ENCODE results near the gene AMPH.
"Not testable (repeated sequence)": the region's sequence is repeated elsewhere in the genome, so short reads cannot be mapped to it uniquely, and the experiment has no call there.

The AMPH gene

DNA sequence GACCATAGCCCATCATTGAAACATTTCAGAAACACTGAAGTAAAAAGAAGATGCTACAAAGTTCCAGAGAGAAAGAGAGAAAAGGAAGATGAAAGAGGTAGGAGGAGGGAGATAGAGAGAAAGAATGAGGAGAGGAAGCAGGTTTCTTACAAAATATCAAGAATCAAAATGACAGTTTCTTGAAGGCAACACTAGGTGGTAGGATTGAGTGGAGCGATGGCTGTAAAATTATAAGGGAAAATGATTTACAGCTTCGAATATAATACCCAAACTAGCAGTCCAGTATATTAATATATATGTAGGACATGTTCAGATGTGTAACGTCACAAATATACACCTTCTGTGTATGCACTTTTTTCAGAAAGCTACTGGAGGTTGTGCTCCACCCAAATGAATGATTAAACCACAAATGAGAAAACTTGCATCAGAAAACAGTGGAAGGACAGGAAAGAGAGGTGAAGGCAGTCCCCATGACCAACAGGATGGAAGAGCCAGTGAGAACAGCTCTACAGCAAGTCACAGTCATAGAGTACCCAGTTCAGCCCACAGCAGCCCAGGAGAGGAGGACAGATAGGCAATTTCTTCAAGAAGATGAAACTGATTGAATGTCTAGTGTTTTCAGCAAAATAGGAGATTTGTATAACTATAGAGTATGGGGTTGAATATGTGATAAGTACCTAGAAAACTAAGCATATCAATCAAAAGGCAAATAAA is 206.3 kb downstream of the AMPH start:
- DNase-seq (ENCODE audit: extremely low spot score, insufficient read length, low read depth) = no peak
- peak; percentile 31 for FAIRE-seq

DNA sequence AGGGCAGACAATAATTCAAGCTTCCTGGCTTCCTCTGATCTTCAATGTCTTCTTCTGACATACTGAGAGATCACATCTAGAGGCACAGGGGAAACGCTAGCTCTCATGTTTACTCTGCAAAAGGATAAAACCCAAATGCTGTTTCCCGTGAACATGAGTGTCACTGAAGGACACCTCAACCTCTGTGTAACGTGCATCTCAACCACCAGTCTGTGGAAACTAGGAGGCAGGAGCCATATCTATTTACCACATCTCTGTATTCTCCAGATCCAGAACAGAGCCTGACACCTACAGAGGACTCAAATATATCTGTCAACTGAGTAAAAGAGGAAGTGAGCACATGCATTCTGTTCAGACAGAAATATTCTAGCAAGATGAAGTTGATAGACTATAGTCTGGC is 217.4 kb downstream of the AMPH start:
- DNase-seq (ENCODE audit: extremely low spot score, insufficient read length, low read depth) (no peak), FAIRE-seq (no peak)

DNA sequence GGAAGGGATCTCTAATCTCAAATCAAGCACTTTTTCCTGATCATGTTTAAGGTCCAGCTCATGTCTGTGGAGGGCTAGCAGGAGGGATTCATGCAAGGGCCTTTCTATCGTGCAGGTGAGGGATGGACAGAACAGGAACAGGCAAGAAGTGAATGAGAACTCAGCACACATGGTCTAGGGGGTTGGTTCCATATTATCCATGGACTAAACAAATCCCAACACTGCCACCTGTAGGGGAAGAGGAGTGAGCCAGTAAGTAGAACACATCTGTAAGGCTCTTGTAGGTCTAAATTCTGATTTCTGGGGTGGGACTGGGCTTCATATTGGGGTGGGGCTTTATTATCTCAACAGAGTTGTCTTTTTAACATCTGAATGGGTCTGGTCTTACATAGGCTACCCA is 219.8 kb downstream of the AMPH start:
- DNase-seq (ENCODE audit: extremely low spot score, insufficient read length, low read depth) (no peak), FAIRE-seq (no peak)

DNA sequence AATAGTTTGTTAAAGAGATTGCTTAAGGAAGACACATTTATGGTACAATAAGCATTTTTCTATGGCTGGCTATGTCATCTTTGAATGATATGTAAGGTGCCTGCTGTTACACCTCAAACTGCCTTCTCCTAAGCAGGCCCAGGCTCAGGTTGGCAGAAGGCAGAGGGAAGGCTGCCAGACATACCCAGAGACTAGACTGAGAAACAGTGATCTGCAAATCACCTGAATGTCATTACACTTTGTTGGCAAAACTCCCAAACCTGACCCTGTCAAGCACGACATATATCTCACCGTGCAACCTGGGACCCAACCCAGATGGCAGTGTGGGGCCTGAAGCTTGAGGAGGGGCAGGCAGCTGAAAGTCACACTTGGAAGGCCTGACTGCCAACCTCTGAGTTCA is 221.1 kb downstream of the AMPH start:
- DNase-seq (ENCODE audit: extremely low spot score, insufficient read length, low read depth) = no peak
- no peak for FAIRE-seq

DNA sequence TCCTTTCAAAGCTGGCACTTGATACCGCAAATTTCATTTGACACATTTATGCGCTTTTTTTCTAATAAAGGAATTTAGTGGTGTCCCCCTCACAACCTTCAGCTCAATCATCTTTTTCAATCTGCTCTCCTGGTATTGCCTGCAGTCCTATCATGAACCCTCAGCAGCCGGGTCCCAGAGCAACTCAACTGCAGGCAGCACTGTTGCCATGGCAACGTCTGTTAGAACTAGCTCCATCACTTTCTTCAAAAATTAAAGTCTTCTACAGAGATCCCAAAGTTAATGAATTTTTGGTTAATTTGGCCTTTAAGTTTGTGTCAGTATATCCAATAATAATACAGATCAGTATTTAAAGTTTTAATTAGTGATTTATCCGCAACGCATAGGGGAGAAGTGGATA is 221.6 kb downstream of the AMPH start:
- FAIRE-seq (no peak), DNase-seq (ENCODE audit: extremely low spot score, insufficient read length, low read depth) (no peak)

DNA sequence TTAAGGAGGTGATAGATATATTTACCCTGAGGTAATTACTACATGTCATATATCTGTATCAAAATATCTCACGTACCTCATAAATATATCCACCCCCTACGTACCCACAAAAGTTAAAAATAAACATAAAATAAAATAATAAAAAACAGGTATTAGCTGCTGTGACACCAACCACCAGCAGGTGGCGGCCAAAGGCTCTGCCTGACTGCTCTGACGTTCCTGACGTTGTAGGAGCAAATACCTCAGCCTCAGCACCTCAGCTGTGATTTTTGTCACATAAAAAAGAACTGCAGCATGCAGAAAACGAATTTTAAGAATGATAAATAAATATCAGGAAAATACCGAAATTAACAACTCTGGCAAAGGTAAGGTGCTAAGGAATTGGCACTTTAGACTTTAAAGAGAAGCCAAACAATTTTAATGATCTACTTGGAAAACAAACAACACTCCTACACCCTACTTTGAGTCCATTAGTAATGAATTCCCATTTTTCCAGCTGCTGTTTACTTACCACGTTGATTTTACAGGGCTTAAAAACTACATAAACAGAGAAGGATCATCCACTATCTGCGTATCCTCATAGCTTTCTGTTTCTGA is 232.3 kb downstream of the AMPH start:
- peak; percentile 54 for FAIRE-seq
- peak; percentile 25 for DNase-seq (ENCODE audit: extremely low spot score, insufficient read length, low read depth)

DNA sequence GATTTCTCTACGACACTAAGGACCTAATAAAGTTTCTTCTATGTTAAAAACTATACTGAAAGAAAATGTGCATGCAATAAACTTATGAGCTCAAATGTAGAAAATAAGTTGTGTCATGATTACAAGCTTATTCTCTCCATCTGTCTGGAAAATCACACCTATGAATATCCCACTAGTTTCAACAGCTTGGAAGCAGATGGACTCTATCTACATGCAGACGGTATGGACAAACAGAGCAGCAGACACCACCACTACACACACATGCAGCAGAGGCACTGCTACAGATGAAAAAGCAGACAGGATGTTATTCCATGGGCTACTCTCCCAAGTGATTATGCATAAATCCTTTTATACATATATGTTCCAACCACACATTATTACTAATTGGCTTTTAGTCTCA is 234.3 kb downstream of the AMPH start:
- FAIRE-seq = no peak
- no peak for DNase-seq (ENCODE audit: extremely low spot score, insufficient read length, low read depth)

DNA sequence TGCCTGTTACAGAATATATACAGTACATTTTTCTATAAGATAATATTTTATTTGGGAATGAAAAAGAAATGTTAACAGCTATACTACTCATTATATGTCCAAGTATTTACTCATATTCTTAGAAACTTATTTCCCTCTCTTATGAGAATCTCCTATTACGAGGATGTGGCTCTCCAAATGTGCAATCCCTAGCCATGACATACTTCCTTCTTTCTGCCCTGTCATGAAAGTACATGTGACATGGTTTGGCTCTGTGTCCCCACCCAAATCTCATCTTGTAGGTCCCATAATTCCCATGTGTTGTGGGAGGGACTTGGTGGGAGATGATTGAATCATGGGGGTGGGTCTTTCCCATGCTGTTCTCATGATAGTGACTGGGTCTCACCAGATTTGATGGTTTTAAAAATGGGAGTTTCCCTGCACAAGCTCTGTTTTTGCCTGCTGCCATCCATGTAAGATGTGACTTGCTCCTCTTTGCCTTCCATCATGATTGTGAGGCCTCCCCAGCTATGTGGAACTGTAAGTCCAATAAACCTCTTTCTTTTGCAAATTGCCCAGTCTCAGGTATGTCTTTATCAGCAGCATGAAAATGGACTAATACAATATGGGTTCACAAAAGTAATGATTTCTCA is 235.1 kb downstream of the AMPH start:
- DNase-seq (ENCODE audit: extremely low spot score, insufficient read length, low read depth); FAIRE-seq: not testable (repeated sequence)

DNA sequence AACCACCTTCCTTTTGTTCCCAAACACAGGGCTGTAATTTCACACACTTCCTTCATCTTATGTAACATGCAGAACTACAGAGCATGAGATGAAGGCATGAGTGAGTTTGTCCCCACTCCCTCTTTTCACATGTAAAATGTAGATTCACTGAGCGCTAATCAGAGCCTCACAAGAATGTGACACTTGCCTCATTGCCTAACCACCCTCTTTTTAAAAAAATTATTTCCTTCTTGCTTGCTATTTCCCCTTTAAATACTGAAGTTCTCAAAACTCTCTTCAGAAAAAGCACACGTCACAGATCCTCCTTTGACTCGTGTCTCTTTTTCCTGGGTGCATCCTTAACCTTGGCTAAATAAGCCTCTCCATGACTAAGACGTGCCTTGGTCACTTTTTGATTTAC is 236.5 kb downstream of the AMPH start:
- FAIRE-seq (no peak), DNase-seq (ENCODE audit: extremely low spot score, insufficient read length, low read depth) (no peak)

DNA sequence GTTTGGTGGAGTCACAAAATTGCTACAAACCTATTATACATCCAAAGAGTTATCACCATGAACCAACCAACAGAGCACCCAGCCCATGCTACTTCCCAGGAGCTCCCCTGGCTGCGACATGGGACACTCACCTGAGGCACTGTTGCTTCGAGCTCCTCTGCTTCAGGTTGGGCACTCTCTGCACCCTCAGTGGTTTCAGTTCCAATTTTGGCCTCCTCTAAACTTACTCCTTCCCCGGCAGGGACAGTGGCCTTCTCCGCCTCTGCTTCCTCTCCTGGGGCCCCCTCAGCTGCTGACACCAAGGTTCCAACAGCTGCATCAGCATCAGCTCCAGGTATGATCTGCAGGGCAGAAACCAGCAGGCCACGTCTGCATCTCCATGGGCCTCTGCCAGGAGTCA is 237.3 kb downstream of the AMPH start:
- DNase-seq (ENCODE audit: extremely low spot score, insufficient read length, low read depth) (peak; percentile 3), FAIRE-seq (peak; percentile 44)

DNA sequence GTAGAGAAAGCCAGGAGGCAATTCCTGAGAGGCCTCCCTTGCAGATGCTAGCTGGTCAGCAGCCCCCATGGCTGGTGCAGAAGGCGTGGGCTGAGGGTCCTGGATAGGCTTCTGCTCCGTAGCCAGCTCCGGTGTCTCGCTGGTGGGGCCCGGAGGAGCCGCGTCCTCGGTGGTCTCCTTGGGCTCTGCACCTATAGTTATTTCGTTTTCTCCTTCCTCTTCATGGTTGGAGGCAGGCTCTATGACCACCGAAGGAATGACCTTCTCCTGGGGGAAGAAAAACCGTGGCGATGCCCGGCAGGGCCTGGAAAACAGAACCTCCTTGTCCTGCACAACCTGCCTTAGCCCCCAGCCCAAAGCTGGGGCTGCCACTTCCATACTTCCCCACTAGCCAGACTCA is 239.4 kb downstream of the AMPH start:
- FAIRE-seq (no peak), DNase-seq (ENCODE audit: extremely low spot score, insufficient read length, low read depth) (no peak)

DNA sequence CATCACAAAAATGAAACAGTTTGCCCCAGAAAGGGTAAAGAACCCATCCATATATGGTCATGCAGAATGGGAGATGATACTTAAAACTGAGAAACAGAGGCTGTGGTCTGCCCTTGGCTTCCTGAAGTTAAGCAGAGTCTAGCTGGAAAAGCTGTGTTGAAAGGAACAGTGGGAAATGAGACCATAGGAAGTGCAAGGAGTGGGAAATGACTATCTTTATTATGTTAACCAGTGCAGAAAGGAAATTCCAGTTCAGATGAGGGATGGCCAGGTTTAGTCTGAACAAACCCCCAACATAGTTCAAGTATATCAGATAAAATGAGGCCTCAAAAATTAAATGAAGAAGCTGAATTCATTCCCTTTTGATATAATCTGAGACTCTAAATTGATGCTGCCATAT is 245.5 kb downstream of the AMPH start:
- FAIRE-seq = no peak
- DNase-seq (ENCODE audit: extremely low spot score, insufficient read length, low read depth) = no peak

DNA sequence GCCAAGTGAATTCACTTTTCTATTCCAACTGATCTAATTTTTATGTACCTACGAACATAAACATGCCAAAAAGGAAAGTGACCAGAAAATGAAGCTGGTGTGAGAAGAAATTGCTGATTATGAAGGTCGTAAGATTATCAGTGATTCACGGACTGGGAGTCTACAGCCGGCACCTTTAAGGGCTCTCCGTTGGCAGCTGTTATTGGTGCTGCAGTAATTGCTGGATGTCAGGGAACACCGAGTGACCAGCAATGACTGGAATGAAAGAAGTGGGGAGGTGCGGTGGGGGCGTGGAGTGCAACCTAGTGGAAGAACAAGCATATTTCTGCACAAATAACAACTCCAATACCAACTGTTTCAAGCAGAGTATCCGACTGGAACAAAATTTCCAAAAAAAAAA is 247.9 kb downstream of the AMPH start:
- FAIRE-seq (no peak), DNase-seq (ENCODE audit: extremely low spot score, insufficient read length, low read depth) (no peak)

DNA sequence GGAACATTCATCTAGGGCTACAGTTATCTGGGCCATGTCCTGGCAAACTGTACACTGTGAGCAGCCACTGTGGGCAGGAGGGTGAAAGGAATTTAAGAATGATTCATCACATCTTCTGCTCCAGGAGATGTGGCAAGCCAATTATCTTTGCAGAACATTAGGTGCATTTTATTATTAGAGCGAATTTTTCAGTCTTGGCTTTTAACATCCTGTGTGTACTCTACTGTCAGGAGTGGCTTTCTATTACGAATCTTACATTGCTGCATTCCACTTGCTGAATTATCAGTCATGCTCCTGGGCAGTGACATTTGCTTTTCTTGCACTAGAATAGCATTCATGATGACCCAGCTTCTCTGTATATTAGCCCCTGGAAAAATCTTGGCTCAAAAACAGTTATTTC is 248.5 kb downstream of the AMPH start:
- FAIRE-seq (no peak), DNase-seq (ENCODE audit: extremely low spot score, insufficient read length, low read depth) (no peak)

DNA sequence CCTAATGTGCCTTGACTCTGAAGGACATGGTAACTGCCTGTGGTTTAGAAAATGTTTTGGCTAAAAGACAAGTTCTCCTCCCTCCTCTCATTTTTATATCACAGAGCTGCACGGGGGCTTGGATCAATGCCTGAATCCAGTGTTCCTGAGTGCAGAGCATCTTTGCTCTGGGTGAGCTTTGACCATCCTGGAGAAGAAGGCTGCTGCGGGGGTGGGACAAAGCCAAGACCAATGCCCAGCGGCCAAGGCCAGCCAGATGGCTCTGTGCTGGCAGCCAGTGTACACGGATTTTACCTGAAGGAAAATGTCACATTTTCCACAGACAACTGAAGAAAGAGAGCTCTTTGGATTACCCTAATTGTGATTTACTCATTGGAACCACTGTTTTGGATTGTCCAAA is 255.7 kb downstream of the AMPH start:
- FAIRE-seq (no peak), DNase-seq (ENCODE audit: extremely low spot score, insufficient read length, low read depth) (no peak)

DNA sequence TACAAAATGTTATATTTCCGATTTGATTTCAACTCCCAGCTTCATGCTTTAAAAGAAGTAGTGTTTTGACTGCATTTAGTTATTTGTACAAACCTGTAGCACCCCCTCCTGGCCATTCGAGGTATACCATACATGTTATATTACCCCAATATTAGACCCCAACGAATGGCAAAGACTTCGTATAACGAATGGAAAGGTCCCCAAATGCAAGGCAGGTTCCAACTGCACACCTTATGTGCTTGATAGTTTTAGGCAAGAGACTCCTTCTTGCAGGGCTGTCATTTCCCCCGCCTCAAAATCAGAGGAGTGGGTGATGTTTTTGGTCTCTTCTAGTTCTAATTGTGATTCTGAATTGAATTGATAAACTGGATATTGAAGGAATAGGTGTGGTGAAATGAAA is 256.7 kb downstream of the AMPH start:
- FAIRE-seq (peak; percentile 70), DNase-seq (ENCODE audit: extremely low spot score, insufficient read length, low read depth) (peak; percentile 20)

DNA sequence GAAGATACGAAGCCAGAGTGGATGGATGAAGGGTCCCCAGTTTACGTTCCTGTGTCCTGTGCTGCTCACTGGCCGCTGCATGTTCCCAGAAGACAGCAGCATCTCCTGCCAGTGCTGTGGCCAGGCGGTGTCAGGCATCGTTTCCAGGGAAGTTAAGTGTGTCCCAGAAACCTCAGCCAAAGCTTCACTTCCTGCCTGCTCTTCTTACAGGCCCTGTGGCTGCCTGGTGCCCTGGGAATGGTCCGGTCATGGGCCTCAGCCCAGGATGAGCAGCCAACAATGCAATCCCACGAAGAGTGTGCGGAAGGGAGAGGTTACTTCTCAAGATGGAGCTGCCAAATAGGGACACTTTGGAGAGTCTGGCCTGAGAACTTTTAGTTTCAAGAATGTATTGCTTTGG is 258.0 kb downstream of the AMPH start:
- no peak for FAIRE-seq

DNA sequence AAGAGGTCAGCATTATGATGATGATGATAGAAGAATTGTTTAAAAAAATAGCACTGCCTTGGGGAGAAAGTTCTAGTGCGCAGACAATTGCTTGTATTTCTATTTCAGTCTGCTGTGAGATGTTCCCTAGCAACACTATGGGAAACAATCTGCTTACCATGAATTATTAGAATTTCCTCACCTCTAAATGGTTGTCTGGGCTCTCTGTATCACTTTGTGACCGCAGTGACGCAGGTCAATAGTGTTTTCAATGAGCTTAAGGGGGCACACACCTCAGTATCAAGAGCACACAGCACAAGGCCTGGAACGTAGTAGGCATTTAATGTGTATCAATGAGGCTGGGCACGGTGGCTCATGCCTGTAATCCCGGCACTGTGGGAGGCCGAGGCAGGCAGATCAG is 258.9 kb downstream of the AMPH start:
- FAIRE-seq = no peak
- no peak for DNase-seq (ENCODE audit: extremely low spot score, insufficient read length, low read depth)

More for the DNA sequence above, 258.0 kb downstream of the AMPH start:
- DNase-seq (ENCODE audit: extremely low spot score, insufficient read length, low read depth) = no peak

DNA sequence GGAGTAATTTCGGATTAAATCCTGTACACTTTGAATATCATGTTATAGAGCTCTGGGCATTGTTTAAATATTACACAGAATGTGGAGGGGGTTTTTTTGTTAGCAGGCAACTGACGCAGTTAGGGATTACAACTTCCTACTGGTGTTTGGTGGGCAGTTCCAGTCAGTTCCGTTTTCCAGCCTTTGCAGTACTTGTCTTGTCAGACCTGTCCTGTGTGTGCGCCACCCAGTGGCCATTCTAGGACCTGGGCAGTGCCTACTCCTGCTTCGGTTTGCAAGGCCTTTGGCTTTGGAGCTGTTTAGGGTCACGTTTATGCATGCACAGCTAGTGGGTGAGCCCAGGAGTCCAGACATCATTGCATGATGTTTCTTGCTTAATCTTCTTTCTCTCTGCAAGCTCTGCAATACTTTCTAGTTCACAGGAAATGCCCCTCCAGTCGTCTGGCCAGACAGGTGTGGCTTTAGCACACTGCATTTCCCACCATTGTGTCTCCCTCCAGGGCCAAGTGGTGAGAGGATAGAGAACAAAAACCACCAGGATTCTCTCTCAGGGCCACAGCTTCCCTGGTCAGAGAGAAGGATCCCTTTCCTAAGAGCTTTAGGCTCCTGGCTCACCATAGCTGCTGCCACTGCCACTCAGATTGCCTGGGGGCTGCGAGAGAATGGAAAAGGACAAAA is 261.2 kb downstream of the AMPH start:
- FAIRE-seq (peak; percentile 86), DNase-seq (ENCODE audit: extremely low spot score, insufficient read length, low read depth) (peak; percentile 30)

DNA sequence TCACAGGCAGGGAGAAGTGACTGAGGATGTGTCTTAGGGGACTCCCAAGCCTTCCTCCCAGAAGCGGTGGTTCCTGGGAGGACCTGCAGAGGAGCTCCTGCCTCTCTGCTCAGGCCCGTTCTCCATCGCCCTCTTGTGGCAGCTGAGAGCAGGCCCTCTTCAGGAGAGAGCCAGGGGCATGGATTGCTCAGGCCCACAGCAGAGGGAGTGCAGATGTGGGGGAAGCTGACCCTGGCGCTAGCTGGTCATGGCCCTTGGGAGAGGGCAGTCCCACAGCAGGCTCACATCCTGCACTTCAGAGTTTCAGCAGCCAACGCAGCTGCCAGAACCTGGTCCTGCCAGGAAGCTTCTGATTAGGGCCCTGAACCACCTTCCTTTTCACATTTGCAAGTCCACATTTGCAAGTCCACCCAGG is 263.0 kb downstream of the AMPH start:
- peak; percentile 75 for FAIRE-seq

DNA sequence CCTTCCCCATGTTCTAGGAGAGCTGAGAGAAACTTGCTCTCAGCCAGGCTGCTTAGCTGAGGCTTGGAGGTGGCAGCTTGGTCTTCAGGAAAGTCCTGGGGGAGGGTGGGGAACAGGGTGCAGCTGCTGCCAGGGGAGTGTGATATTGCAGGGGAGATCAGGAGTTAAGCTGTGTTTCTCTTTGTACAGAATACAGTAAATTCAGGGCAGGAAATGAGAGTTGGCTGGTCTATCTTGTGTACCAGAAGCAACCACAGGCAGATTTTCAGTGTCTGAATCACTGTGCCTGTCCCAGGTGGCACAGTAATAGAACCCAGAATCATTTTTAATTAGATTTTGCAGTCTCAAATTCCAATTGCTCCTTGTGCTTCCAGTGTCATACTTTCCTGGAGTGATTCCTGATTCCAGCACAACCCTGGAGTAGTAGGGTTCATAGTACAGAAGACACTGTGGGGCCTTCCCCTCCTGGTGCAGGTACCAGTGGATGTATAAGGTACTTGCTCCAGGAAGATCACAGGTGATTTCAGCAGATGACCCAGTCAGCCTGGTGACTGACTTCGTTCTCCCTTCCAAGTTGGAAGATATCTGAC is 263.8 kb downstream of the AMPH start:
- FAIRE-seq = peak; percentile 59
- no peak for DNase-seq (ENCODE audit: extremely low spot score, insufficient read length, low read depth)

More for the DNA sequence above, 263.0 kb downstream of the AMPH start:
- peak; percentile 25 for DNase-seq (ENCODE audit: extremely low spot score, insufficient read length, low read depth)
